Hypothalamus (tissue), 51 donors: ENCODE data around the gene USP40.

Experiments
- DNase-seq, 51 donors: peaks; one replicate each; lab custom pipeline; 2025; lab: John Stamatoyannopoulos, UW

The USP40 gene

DNA sequence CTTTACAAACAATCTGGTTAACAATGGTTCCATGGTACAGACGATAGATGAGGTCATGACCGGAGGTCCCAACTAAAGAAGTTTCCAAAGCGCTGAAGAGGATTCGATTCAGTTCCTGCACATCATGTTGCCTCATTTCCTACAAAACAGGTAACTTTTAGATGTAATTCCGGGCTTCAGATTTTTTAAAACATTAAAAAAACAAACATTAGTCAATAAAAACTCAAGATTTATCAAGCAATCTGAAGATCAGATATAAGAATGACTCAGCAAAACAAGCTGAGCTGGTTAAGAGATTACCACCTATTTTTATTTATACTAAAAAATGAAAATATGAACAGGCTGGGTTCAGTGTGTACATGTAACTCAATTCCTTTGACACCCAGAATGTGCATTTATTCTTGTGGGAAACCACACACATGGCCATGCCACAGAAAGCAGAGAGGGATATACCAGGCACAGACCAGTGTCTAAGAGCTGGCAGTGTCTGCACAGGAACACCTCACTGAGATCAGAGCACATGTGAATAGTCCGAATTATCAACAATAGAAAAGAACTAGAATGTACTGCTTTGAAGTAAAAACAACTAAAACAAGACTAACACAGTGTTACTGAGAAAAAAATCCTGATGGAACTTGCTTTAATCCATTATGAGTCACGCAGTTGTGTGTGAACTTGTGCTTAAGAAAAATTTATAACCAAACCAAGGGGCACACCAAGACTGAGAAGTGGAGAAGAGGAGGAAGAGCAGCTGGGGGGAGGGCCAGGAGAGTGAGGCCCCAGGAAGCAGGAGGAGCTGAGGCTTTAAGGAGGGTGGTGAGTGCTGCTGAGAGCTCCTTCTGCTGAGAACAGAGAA, 9.5 kb downstream of the USP40 start:
- DNase-seq = no peak

DNA sequence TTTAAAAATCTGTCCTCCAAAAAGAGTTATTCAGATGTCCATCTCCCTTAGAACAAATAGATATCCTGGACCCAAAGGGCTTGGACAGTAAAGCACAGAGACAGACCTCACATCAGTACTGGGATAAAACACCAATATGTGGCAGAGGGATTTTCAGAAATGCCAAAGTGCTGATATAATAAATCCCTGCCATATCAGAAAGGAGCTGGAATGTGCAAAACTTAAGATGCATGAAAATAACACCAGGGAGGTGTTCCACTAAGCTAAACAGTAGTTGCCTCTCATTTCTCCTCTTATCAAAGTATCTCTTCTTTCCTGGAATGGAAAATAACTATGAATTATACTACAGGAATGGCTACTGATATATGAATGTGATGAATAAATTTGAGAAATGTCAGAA, 13.2 kb downstream of the USP40 start:
- DNase-seq = no peak

DNA sequence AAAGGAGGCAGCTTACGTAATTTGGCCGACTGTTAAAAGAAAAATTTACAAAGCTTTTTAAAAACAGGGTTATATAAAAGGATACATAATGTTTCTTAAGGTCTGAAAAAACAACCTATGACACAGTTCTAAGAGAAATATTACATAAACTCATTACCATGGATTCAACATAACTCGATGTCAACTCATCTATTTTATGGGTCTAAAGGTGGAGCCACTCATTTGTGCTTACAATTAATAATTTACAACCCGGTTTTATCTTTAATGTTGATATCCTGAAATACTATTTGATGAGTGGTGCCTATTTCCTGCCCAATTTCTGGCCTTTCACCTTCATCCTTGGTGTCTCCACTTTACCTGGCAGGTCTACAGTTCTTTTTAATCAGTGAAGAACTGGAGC, 15.1 kb downstream of the USP40 start:
- no peak for DNase-seq

DNA sequence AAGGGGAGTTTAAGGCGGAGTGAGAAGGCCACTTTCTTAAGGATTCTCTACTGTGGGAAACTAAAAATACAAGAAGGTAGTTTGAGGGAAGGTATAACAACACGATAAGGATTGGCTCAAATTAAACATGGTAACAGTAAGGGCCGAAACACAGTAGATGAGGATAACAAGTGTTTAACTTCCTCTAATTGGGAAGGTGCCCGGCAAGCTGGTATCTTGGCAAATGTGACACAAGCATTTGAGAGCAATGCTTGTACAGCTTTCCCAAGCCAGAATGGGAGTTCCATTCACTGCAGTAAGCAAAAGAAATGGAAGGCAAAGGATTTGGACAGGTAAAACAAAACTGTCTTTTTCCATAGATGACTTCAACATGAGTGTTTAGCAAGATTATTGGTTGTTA, 19.8 kb downstream of the USP40 start:
- DNase-seq = no peak

DNA sequence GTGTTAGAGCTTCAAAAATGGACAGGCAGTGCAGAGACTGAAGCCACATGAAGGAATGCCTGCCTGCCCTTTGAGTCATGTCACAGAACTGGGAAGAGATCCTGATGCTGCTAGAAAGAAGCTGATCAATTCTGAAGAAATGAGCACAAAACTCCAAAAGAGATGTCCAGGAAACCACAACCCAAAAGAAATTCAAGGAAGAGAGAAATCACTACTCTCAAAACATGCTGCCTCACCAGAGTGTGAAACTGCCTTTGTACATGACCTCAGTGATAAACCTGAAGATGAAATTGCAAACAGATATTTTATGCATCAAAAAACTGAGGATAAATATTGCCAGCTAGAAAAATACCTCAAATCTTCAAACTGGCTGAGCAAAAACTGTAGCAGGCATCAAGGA, 20.5 kb downstream of the USP40 start:
- no peak for DNase-seq

DNA sequence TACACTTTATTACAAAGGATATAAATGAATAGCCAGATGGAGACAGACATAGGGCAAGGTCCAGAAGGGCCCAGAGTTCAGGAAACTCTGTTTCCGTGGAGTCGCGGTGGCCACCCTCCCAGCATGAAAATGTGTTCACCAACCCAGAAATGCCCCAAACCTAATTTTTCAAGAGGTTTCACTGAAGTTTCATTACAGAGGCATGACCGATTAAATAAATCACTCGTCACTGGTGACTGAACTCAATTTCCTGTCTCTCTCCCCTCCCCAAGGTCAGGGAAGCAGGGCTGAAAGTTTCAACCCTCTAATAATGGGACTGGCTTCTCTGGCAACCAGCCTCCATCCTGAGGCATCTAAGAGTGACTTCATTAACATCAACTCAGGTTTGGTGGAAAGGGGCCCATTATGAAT, 22.4 kb downstream of the USP40 start:
- no peak for DNase-seq

DNA sequence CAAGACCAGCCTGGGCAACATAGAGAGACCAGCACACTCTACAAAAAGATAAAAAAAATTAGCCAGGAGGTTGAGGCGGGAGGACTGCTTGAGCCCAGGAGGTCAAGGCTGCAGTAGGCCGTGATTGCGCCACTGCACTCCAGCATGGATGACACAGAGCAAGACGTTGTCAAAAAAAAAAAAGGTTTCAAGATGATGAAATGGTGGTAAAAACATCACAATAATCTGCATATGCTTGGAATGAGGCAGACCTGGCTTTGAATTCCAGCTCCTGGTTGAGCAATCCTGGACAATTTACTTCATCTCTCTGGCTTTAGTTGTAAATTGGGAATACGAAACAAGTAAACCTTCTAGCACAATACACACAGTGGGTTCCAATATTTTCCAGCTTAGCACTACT, 24.1 kb downstream of the USP40 start:
- DNase-seq = no peak

DNA sequence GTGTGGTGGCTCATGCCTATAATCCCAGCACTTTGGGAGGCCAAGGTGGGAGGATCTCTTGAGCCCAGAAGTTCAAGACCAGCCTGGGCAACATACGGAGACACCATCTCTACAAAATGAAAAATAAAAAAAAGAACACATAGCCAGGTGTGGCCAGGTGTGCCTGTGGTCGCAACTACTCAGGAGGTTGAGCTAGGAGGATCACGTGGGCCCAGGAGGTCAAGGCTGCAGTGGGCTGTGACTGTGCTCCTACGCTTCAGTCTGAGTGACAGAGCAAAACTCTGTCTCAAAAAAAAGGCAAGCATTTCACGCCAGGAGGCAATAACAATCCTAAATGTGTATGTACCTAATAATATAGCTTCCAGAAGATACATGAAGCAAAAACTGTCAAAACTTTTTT, 27.8 kb downstream of the USP40 start:
- DNase-seq = no peak

DNA sequence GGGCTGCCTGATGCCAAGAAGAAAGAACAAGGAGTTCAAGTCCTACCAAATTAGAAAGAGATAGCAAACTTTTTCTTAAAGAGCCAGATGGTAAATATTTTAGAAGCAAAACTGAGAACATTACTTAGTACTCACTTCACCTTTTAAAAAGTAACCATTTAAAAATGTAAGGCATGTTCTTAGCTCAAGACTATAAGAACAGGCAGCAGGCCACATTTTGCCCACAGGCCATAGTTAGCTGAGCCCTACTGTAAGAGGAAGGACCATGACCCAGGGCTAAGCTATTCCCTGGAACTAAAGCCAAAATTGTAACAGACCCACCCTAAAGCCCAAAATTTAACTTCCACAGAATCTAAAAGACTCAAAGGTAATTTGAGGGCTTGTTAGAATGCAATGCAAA, 31.3 kb downstream of the USP40 start:
- no peak for DNase-seq

DNA sequence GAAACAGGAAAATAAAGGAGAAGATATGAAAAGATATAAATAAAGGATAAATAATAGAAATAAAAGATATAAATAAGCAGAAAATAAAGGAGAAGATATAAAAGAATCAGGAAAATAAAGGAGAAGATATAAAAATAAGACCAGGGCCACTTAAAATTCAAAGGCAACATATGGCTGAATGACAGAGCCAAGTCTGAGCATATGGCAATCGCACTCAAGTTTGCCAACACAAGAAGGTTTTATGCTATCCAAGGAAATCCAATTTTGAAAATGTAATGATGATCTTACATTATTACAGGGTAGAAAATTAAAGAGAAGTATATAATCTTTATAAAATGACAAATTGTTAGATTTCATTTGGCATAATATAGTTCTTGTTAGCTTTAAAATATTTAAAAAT, 33.6 kb downstream of the USP40 start:
- no peak for DNase-seq

DNA sequence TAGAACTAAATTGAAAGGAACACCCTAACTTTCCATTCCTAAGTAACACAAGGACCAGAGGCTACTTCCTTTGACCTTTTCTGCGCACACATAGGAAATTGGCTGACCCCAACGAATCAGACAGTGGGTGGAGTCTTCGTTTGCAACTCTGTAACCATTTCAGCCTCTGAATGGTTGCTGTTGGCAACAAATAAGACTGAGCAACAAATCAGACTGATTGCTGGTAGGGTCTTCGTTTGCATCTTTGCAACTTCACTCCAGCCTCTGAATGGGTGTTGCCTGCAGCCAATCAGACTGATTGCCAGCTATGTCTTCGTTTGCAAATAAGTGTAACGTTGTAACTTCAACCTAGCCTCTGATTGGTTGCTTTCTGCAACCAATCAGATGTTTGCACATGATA, 34.6 kb downstream of the USP40 start:
- no peak for DNase-seq

DNA sequence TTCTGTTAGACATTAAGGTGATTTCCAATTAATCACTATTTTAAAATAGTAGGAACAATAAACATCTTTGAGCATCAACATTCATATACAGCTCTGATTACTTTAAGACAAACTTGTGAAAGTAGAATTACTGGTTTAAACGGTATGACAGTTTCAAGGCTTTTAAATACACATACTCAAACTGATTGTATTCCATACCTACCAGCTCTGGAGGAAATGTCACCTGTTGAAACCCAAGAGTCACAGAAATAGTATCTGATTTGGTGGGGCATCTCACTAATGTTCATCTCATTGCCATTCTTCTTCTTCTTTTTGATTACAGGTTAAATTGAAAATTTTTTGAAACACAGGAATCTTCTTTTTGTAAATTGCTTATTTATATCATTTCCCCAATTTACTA, 36.2 kb downstream of the USP40 start:
- DNase-seq = no peak

DNA sequence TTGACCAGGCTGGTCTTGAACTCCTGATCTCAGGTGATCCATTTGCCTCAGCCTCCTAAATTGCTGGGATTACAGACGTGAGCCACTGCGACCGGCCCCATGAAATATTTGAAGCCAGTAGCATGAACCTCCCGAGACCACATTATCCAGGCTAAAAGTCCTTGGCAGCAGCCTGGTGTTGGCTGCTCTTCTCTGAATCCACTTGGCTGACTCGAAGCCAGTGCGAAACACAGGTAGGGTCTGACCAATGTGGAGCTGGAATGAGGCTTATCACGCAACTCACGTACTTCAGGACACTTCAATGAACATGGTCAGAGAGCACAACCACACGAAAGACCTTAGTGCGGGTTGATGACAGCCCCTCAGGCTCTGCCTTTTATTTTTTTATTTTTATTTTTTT, 38.4 kb downstream of the USP40 start:
- DNase-seq = no peak

DNA sequence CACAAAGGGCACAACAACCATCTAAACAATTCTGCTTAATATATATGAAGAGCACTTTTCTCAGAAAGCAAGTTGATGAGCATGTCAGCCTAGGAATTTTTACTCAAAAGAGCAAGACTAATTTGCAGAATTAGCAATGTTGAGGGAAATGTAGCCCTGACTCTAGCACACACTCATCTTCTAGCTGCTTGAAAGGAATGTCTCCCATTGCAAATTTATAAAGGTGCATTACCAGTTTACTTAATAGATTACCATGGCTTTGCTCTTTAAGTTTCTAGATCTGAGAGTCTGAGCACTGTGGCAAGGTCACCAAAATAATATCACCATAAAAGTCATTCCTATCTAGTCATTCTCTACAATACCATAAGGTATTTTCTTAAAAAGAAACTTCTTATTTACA, 40.8 kb downstream of the USP40 start:
- no peak for DNase-seq

DNA sequence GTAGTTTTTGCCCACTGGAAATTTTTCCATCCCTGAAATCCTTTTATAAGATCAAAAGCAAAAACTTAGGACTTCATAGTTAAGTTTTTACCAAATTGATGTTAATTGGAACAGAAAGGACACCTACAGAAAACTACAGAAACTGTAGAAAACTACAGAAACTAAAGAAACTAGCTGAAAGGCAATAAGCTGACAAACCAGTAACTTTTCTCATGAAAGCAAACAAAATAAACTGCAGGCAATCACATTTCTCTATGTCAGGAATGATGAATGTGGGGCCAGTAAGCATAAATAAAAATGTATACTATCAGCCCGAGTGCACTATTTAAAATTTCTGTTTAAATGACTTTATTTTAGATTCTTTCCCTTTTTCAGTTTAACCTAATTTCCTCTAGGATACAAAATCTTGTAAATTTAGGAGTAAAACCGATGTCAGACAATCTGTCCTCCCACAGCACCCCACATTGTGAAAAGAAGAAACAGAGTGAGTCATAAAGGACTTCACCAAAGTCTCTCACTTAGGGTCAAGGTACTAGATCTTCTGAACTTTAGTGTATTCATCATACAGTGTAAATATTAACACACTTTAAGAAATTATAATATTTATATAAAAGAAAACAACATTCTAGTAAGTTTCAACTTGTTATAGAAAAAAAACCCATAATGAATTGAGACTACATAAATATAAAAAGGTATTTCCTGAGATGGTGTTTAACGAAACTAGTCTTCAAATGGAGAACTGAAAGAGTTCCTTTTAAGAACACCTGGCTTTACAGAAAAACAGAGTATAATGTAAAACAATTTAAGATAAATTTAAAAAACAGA, 46.6 kb downstream of the USP40 start:
- no peak for DNase-seq

DNA sequence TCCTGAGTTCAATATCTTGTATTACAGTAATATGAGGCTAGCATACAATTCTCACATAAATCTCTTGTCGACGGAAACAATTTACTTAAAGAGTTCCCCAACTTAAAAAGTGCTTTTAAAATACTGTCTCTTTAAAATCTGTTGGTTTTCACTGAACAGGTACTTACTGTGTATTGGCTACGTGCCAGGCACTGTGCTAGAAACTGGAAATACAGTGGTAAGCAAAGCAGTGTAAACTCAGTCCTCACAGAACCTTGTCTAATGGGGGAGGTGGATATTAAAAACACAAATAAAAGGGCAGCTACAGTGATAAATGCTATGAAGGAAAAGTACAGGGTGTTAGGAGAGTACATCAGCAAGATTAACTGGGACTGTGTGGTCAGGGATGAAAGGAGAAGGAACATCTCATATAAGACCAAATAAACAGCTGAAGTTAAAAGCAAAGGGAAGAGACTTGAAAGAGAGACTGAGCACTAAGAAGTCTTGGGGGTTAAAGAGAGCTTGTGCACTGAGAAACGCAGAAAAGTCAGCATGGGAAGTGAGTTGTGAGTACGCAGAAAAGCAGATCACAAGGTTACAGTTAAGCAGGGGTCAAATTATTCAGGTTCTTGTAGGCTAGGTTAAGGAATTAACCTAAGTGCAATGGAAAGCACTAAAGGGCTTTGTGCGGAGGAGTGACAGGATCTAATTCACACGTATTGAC, 52.5 kb downstream of the USP40 start:
- no peak for DNase-seq

DNA sequence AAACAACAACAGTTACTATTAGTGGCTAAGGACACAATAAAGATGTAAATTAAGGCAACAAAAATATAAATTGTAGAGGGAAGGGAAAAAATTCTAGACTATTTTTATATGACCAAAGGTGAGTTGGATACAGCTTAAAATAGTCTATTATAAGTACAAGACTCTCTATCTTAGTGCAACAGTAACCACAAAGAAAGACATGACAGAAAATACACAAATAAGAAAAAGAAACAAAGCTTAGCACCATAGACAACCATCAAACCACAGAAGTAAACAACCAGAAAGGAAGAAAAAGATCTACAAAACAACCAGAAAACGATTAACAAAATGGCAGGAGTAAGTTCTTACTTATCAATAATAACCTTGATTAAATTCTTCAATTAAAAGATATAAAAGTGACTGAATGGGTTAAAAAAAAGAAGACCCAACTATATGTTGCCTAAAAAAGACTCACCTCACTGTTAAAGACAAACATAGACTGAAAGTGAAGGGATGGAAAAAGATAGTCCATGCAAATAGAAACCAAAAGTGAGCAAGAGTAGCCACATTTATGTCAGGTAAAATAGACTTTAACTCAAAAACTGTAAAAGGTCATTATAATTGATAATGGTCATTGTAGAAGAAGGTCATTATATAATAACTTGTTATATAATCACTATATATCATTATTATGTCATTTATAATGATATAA, 62.5 kb downstream of the USP40 start:
- DNase-seq = no peak

DNA sequence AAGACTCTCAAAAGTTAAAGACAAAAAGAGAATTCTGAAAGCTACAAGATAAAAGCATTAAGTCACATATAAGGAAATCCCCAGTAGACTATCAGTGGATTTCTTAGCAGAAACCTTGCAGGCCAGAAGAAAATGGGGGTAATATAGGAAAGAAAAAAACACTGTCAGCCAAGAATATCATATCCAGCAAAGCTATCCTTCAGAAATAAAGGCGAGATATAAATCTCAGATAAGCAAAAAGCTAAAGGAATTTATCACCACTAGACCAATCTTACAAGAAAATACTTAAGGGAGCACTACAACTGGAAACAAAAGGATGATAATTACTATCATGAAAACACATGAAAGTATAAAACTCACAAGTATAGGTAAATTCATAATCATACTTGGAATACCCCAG, 63.1 kb downstream of the USP40 start:
- DNase-seq = no peak

DNA sequence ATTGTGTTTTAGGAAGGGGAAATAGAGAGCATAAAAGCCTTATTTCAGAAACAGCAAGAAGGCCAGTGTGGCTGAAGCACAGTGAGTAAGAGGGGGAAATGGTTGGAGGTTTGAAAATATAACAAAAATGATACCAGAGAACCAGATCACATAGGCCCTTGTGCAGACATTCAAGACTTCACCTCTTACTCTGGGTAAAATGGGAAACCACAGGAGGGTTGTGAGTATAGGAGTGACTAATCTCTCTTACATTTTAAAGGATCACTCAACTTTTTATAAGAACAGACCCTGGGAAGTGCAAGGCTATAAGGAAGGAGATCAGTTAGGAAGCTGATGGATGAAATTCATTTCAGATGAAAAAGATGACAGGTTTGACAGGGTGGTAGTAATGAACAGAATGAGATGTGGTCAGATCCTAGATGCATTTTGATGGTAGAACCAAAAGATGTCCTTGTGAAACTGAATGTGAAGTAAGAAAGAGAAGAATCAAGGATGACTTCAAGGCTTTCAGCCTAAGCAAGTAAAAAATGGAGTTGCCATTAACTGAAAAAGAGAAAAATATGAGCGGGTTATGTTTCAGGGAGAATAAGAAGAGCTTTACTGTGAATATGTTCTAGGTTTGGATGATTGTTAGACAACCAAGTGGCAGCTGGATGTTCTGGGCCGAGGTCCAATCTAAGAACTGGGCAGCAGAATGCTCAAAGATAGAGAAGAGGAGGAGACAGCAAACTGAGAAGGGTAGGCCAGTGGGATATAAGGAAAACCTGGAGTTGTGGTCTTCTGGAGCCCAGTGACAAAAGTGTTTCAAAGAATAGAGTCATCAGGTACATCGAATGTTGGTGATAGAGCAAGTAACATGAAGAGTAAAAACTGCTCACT, 65.1 kb downstream of the USP40 start:
- peak in 6 of 51 donors; percentile 8 to 38 (median 14) for DNase-seq

DNA sequence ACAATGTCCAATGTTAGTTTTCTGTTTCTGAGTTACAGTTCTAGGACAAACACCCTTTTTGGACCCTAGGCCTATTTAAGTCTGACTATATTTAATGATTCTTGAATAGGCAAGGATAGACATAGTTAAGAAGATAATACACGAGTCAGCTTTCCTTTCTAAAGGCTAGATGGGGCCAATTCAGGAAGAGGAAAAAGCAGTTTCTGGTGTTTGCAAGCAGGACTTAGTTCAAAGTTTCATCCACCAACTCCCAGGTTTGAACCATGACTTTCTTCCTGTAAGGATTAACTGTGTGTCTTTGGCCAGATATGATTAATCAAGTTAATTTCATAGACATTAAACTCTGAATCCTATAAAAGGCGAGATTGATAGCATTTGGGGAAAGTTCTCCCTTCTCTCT, 66.7 kb downstream of the USP40 start:
- no peak for DNase-seq
